Measurements from ENCODE around the gene TEX264.
"Not testable (repeated sequence)": the region's sequence is repeated elsewhere in the genome, so short reads cannot be mapped to it uniquely, and the experiment has no call there.

- TF ChIP-seq, protein P1, sequence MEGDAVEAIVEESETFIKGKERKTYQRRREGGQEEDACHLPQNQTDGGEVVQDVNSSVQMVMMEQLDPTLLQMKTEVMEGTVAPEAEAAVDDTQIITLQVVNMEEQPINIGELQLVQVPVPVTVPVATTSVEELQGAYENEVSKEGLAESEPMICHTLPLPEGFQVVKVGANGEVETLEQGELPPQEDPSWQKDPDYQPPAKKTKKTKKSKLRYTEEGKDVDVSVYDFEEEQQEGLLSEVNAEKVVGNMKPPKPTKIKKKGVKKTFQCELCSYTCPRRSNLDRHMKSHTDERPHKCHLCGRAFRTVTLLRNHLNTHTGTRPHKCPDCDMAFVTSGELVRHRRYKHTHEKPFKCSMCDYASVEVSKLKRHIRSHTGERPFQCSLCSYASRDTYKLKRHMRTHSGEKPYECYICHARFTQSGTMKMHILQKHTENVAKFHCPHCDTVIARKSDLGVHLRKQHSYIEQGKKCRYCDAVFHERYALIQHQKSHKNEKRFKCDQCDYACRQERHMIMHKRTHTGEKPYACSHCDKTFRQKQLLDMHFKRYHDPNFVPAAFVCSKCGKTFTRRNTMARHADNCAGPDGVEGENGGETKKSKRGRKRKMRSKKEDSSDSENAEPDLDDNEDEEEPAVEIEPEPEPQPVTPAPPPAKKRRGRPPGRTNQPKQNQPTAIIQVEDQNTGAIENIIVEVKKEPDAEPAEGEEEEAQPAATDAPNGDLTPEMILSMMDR (conservative IDR thresholded peaks at IDR 0.05 in 1 of 2, IDR thresholded peaks at IDR 0.05 in 1 of 2; ENCODE audit: low read depth in 1 of 2, low read length in 2 of 2), result not testable (repeated sequence)
- not testable (repeated sequence) for TF ChIP-seq EZH2 (IDR thresholded peaks at IDR 0.05; ENCODE audit: low read length, missing control alignments)
Observed at GRCh38 chr3:51653409-51653808, 17.6 kb upstream of the TEX264 start.

All from fibroblast of lung (primary cell).